Hair follicle dermal papilla cell (primary cell): ENCODE measurements around the gene PTPRN2. TPM values are rescaled to one million over a fixed set of nuclear protein-coding genes. Genes with fewer than 3 reads are reported as not detected.

Experiments
- small RNA-seq: library from RNA; depleted of rRNA; stranded (forward); fragments of <200 nt; gene quantifications from one replicate; pipeline ENCODE3, GENCODE V24; 2012
- total RNA-seq: library from RNA; depleted of rRNA; stranded (reverse); fragments of >200 nt; gene quantifications from 2 replicates; pipeline ENCODE4 v1.2.3, GENCODE V29; 2012

PTPRN2 gene
- total RNA-seq = 0.24 and 0.32 TPM in 2 replicates

GRCh38 chr7:158587162-158588084 lies at the start of gene PTPRN2:
TSS of gene PTPRN2 (minus strand) at chr7:158587823.

Small RNA genes within 50 kb of the gene (small RNA-seq; reads per million reads assigned to genes)
- 1.3 reads per million, percentile 29 among the genes with 10 or more reads in this experiment for gene MIR153-2
- not detected for gene MIR5707
- gene MIR595 = not detected
- not detected for gene THAP5P1

Other genes with a start within 250 kb of the PTPRN2 start
- 8.3 and 14.7 TPM in 2 replicates for gene NCAPG2, start 117.0 kb upstream of the PTPRN2 start, total RNA-seq
- gene ESYT2, start 241.7 kb upstream of the PTPRN2 start, total RNA-seq = 147 and 168 TPM in 2 replicates